GM18858 (cell line): ENCODE measurements around the gene KLHL15.
A peak's percentile ranks its signal among the peaks of the same experiment; 100 is the strongest.

ENCODE experiments used
- ATAC-seq: cut with Tn5 transposase; IDR thresholded peaks from one replicate; pipeline ENCODE4 v1.9.1; 2021; ENCODE audit not compliant: unreplicated experiment

Gene KLHL15

GRCh38 chrX:23953908-23954269 lies 73.1 kb downstream of the KLHL15 start:
- ATAC-seq, result no peak

DNA sequence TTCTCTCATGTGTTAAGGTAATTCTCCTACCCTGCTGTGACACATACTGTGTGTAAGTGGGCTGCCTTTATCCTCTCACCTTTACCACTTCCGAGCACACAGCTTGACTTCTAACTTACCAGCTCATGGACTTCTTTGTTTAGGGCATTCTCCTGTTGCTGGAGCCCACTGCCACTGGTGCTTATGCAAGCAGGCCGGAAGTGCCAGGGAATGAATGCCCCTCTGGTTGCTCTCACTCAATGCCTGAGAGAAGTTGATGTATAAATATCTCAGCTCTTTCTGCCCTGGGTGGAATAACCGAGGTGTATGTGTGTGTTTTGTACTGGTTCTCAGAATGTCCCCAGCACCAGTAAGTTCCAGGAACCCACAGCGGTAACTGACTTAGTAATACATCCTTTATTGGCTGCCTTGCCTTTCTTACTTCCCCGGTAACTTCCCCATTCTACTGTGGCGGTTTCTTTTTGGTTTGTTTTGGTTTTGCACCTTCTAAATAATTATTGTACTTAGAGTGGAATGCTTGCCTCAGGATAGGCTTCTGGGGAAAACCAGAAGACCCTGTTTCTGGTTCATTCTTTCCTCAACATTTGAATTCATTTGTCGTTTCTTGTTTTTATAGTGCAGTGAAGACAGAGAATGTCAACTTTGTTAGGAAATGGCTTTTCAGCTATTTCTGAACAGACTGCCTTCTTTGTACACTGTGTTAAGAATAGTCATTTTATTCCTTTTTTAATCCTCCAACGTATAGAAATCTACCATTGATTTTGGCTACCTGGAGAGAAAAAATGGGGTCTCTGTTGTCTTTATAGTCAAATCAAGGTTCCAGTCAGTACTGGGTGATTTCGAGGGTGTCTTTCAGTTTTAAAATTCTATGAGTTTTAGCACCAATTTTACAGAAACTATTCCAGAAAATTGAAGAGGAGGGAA lies 73.7 kb downstream of the KLHL15 start:
- peak; percentile 85 for ATAC-seq

DNA sequence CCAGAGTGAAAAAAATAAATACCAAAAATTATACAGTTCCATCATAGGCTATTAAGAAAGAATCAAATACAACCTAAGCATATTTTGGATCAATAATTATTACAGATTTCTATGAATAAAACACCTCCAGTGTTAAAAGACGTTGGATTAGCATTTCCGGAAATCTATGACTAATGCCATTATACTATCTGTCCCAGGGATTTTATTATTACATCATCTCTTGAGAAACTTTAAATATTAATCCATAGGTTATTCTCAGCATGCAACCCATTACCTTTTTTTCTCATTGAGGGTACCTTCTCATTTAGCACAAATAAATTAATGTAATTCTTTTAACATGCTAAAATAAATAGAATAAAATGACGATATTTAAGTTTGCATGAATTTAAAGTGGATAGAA lies 74.6 kb downstream of the KLHL15 start:
- no peak for ATAC-seq

GRCh38 chrX:23945206-23945605 lies 81.8 kb downstream of the KLHL15 start:
- no peak for ATAC-seq

- no peak for ATAC-seq
These were observed 82.8 kb downstream of the KLHL15 start for GRCh38 chrX:23944234-23944633.

DNA sequence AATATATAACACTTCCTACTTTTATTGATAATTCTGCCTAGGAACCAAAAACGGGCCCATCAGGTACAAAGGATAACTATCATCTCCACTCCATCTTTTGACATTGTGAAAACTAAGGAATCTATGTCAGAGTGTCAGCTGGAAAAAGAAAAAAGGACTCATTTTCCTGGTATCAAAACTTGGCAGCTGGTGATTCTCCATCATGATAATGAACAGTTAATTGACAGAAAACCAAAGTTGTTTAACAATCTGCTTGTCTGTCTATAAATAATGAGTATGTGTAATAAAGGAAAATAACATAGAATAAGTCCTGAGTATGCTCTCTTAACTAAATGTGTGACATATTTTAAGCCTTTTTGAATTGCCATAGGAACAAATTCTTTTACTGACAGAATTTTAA lies 87.8 kb downstream of the KLHL15 start:
- ATAC-seq, result no peak

DNA sequence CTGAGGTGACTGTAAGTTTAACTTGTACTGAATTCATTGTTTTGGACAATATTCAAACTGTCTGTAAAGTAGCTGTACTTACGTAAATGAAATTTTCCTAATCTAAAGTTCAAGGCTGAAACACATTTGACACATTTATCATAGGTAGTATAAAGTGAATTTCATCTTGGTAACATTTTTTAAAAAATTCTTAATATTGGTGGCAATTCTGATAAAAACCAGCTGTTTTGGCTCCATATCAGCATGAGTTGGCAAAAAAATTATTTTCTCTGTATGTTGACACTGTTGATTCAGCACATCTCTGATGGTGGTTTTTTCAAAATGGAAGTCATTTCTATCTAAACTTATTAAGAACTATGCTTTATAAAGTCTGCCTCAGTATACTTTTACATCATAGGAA lies 88.3 kb downstream of the KLHL15 start:
- ATAC-seq, result no peak

DNA sequence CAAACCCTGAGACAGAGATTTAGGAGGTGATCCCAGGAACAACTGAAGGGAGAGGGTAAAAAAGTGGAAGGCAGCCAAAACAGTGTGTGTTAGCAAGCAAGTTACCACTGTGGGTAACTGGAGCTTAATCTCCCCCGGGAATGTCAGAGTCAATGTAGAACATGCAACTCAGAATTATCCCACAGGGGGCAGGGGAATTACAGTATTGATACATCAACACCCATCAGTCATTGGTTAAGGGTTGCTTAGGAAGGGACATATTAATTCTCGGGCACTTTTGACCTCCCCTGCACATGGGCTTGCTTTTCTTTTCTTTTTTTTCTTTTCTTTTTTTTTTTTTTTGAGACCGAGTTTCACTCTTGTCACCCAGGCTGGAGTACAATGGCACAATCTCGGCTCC lies 89.9 kb downstream of the KLHL15 start:
- no peak for ATAC-seq

- ATAC-seq, result no peak
These were observed 90.8 kb downstream of the KLHL15 start for GRCh38 chrX:23936180-23936579.

DNA sequence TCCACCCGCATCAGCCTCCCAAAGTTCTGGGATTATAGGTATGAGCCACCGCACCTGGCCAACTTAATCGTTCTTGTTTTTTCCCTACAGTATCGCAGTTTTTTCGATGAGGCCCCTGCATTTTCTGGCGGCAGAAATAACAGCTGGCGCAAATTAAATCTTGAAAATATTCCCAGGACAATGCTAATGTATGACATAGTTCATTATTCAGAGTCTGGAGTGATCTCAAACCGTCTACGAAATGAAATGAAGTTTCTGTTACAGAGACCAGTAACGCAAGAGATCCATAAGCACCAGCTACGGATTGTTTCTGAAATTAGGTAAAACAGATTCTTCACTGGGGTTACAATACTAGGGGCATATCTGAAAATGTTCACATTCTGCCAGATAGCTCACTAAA lies 91.9 kb downstream of the KLHL15 start:
- ATAC-seq, result no peak
